ENCODE measurements around the gene AVPR2. TPM values are rescaled to one million over a fixed set of nuclear protein-coding genes. Genes with fewer than 3 reads are reported as not detected.

AVPR2 gene
- not detected in 2 replicates for total RNA-seq

DNA sequence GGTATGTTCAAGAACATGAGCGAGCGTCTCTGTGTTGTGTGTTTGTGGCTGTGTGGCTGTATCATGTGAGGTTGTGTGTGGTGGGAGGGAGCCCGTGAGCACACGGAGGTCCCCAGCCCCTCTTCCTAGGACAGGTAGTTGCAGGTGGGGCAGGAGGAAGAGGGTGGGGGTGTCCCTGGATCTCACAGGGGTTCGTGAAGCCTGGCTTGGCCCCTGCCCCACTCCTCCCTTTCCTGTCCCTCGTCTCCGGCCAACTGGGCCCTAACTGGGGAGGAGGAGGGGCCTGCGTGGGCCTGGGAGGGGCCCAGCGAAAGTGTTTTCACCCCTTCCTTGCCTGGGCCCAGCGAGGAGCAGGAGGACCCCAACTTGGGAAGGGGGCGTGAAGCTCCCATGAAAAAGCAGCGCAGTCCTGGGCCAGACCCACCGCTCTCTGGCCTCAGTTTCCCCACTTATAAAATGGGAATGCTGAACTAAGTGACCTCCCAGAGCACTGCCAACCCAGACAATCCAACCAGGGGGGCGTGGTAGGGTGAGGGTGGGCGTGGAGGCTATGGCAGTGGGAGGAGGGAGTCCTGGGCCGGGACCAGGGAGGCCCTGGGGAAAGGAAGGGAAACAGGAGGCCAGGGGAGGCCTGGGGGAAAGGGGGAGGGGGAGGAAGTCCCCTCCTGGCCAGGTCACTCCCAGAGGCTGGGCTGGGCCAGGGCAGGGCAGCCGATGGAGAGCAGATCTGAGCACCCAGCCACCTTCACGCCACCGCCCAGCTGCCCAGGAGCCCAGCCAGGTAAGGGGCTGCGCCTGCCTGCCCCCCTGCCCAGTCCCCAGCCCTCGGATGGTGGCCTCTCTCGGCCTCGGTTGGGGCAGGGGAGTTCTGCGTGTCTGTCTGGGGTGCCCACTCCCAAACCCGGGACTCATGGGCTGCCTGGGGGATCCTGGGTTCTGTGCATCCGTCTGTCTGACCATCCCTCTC, at the start of gene AVPR2:
Gene AVPR2, plus strand, starts transcription at position 683 of the 967 bp plus-strand sequence. CDS start 473 bp downstream, outside the sequence.

DNA sequence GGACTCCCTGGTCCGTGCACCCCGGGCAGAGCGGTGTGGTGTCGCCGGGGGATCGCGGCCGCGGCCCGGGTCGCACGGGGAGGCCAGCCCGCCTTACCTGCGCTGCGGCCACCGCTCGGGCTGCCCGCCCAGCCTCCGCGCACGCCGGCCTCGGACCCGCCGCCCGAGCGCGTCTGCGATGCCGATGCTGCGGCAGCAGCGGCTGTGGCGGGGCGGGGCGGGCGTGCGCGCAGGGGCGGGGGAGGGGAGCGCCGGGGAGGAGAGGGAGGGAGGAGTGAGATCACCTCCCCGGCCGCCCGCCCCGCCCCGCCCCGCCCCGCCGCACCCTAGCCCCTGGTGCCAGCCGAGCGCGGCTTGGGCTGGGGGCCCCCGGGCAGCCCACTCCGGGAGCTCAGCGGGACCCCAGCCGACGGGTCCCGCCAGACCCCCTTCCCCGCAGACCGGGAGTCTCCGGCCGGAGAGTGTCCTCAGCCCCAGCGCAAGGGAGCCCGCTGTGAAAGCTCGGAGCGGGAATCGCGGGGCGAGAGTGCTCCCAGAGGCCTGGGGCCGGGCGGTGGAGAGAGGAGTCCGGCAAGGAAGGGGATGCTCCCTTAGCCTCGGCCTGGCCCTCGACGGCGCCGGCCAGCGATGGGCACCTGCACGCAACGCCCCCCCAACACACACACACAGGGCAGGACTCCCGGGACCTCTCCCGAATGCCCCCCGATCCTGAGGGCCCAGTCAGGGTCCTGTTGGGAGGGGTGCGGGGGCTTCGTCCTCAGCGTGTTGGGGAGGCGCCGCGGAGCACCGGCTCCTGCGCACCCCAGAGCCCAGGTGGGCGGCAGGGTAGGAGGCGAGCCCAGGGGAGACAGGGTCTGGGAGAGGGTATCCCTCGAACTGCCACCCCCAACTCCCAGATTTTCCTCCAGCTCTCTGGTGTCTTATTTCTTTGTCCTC, 18.2 kb upstream of the AVPR2 start, which contains the start of gene L1CAM:
Gene L1CAM, minus strand, starts transcription at position 206 of the 936 bp plus-strand sequence. CDS start 10,337 bp downstream, outside the sequence.

DNA sequence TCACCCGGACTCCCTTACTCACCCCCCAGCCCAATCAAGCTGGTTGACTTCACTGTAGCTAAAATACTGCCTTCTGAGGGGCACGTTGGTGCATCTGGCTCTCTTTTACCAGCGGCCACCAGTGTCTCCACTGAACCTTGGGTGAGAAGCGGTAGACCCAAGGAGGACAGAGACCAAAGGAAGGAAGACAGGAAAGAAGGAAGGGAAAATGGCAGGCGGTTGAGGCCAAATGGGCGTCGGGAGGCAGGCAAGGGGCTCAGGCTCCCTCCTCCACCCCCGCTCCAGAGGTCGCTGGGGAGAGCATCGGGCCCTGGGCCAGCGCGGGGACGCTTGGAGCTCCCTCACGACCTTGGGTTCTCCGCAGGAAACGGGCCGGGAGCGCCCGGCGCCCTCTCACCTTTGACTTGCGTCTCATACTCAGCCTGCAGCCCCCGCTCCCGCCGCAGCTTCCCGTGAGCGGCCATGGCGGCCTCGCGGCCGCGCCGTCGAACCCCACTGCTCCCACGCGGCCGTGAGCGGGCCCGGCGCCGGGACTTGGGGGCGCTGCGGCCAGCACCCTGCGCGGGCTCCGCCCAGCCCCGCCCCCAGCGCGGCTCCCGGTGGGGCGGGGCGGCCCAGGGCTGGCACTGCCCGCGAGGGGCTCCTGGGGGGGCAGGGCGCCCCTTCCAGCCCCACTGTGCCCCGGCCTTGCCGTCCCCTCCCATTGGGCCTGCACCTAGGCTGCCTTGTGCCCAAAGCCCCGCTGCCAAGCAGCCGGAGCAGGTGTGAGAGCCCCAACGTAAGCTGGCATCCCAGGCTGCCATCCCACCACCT, 21.5 kb downstream of the AVPR2 start, which contains the start of gene ARHGAP4:
Gene ARHGAP4, minus strand, starts transcription at position 526 of the 813 bp plus-strand sequence. Its CDS starts 62 bp downstream, at position 464.

DNA sequence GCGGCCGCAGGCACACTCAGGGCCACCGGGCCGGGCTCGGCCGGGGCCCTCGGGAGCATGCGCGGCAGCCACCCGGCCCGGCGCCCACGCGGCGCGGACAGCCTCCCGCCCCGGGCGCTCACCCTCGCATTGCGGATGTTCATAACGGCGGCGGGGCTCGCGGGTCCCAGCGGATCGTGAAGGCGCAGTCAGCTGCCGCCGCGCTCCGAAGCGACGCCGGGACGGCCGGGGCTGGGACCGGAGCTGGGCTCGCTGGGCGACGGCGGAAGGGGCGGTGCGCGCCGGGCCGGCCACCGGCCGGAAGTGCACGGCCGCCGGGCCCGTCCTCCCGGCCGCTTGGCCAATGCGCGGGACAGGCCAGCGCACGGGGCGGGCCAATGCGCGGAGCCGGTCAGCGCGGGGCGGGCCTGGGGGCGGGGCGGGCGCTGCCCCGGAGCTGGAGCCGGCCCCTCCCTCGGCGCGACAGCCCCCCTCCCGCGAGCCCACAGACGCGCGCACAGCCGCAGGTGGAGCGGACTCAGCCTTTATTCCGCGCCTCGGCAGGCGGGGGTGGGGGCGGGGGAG, 30.4 kb downstream of the AVPR2 start, which contains the start of gene NAA10:
Gene NAA10, minus strand, starts transcription at position 276 of the 564 bp plus-strand sequence. Its CDS starts 133 bp downstream, at position 143.

DNA sequence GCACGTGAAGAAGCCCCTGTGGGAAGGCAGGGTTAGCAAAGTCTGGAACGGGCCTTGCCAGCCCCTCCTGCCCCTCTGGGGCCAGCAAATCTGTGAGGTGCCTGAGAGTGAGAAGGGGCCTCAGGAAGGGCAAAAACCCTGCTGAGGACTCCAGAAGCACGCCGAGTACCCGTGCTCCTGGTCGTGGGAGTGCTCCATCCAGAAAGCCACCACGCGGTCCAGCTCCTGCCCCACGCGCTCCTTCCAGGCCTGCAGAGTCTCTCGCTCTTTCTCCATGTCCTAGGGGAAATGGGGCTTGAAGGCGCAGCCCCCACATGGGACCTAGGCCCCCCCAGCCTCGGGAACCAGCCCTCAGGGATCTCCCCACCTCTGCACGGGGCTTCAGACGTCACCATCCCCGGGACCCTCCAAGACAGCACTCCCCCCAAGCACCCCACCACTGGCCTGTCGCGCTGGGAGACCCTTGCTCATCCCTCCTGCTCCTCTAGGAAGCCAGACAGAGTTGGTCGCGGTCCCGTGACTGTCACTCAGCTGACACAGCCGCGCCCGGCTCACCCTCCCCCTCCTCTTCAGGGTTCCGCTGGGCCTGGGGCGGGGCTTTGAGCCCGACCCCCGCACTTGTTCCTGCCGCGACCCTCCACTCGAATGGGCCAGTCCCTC, 39.8 kb downstream of the AVPR2 start, which contains the start of gene RENBP:
Gene RENBP, minus strand, starts transcription at position 504 of the 660 bp plus-strand sequence. Its CDS starts 33 bp downstream, at position 471.

Other genes starting within 250 kb of the AVPR2 start
- 0.14 and 0.74 TPM in 2 replicates for gene PNCK, start 230.9 kb upstream of the AVPR2 start, total RNA-seq
- gene SLC6A8, start 216.7 kb upstream of the AVPR2 start, total RNA-seq: 9.8 and 20.7 TPM in 2 replicates
- 133 and 217 TPM in 2 replicates for gene BCAP31, start 180.3 kb upstream of the AVPR2 start, total RNA-seq
- gene ABCD1, start 179.8 kb upstream of the AVPR2 start, total RNA-seq: 7.3 and 11.2 TPM in 2 replicates
- gene PLXNB3, start 140.4 kb upstream of the AVPR2 start, total RNA-seq: 1.3 and 3.9 TPM in 2 replicates
- gene SRPK3, start 123.6 kb upstream of the AVPR2 start, total RNA-seq: 0.43 and 0.74 TPM in 2 replicates
- gene IDH3G, start 110.3 kb upstream of the AVPR2 start, total RNA-seq: 47.7 and 52.5 TPM in 2 replicates
- gene SSR4, start 110.0 kb upstream of the AVPR2 start, total RNA-seq: 163 and 186 TPM in 2 replicates
- 0.14 and 0.18 TPM in 2 replicates for gene PDZD4, start 74.1 kb upstream of the AVPR2 start, total RNA-seq
- 0.28 TPM in 2 replicates for gene L1CAM, start 18.5 kb upstream of the AVPR2 start, total RNA-seq
- gene ARHGAP4, start 21.6 kb downstream of the AVPR2 start, total RNA-seq: 1.1 and 1.3 TPM in 2 replicates
- gene NAA10, start 30.4 kb downstream of the AVPR2 start, total RNA-seq: 30.6 and 40.2 TPM in 2 replicates
- 2.0 and 2.6 TPM in 2 replicates for gene RENBP, start 40.0 kb downstream of the AVPR2 start, total RNA-seq
- gene HCFC1, start 67.1 kb downstream of the AVPR2 start, total RNA-seq: 7.4 and 9.2 TPM in 2 replicates
- gene TMEM187, start 68.1 kb downstream of the AVPR2 start, total RNA-seq: 6.4 and 8.2 TPM in 2 replicates
- gene IRAK1, start 115.2 kb downstream of the AVPR2 start, total RNA-seq: 42.1 and 93.2 TPM in 2 replicates
- gene MECP2, start 193.0 kb downstream of the AVPR2 start, total RNA-seq: 20.3 and 21.2 TPM in 2 replicates
- gene OPN1LW, start 239.6 kb downstream of the AVPR2 start, total RNA-seq: not detected in 2 replicates

Measured in smooth muscle cell of bladder (primary cell).